GM12874 (cell line): ENCODE results near the gene BTLA.

Source experiments
- CTCF ChIP-seq: IDR thresholded peaks from 2 replicates; pipeline ENCODE4 v1.5.1; 2011; ENCODE audit warnings: low read depth, mild to moderate bottlenecking, control low read depth, low read length, moderate library complexity; ENCODE audit not compliant: insufficient read depth

Gene BTLA

GRCh38 chr3:112459750-112460149 lies 39.5 kb downstream of the BTLA start:
- no peak for TF ChIP-seq CTCF

- TF ChIP-seq CTCF: no peak
Observed at GRCh38 chr3:112456147-112456546, 43.1 kb downstream of the BTLA start.

DNA sequence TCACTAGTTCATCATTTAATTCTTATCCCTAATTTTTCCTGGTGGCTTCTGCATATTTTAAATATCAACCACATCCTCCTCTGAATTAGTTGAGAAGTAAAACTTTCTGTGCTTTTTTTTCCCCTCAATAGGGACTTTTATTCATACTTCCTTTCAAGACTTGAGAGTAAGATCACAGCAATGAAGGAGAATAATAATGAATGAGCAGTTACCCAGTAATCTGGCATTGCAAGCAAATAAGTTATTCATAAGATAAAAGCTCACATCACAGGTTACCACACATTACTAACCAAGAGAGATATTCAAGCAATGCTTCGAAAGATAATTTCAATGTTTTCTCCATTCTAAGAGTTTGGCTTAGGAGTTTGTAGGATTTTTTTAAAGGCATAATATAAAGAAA lies 50.3 kb downstream of the BTLA start:
- TF ChIP-seq CTCF: no peak

- TF ChIP-seq CTCF: no peak
Observed at GRCh38 chr3:112446343-112446742, 52.9 kb downstream of the BTLA start.

- no peak for TF ChIP-seq CTCF
Observed at GRCh38 chr3:112445839-112446238, 53.4 kb downstream of the BTLA start.

- peak; percentile 54 for TF ChIP-seq CTCF
Observed at GRCh38 chr3:112437146-112438022, 61.9 kb downstream of the BTLA start.

DNA sequence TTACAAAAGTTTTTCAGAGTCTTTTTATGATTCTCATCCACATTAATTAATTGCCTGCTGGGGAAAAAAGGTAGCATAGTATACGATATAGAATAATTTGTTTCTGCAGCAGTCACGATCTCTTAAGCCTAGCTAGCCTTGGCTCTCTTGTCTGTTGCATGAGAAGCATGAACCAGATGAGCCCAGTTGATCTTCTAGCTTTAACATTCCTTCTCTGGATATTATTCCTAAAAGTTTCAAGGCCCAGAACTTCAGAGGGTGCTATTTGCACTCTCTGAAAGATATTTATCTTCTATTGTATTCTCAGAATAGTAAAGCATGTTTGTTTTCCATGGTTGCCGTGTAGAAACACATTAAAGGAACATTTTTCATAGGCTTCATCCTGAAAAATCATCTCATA lies 69.3 kb downstream of the BTLA start:
- no peak for TF ChIP-seq CTCF

GRCh38 chr3:112427123-112427522 lies 72.1 kb downstream of the BTLA start:
- TF ChIP-seq CTCF: no peak
